ENCODE results near the gene CD38.

- TF ChIP-seq TAF1 (IDR thresholded peaks at IDR 0.05; ENCODE audit: low read depth, low read length) (no peak), POLR2AphosphoS5 (IDR thresholded peaks at IDR 0.05; ENCODE audit: low read depth, low read length) (no peak), POLR2A (IDR thresholded peaks at IDR 0.05; ENCODE audit: low read depth, low read length) (no peak)
Measured at GRCh38 chr4:15894393-15894792, 116.3 kb downstream of the CD38 start.

Data from GM12891 (cell line).